ENCODE results near the gene PHLDB3. TPM values are rescaled to one million over a fixed set of nuclear protein-coding genes. Genes with fewer than 3 reads are reported as not detected.

PHLDB3 gene
- polyA plus RNA-seq, 1 of the 3 experiments (the other 2 are of a cell fraction): 15.6 TPM

DNA sequence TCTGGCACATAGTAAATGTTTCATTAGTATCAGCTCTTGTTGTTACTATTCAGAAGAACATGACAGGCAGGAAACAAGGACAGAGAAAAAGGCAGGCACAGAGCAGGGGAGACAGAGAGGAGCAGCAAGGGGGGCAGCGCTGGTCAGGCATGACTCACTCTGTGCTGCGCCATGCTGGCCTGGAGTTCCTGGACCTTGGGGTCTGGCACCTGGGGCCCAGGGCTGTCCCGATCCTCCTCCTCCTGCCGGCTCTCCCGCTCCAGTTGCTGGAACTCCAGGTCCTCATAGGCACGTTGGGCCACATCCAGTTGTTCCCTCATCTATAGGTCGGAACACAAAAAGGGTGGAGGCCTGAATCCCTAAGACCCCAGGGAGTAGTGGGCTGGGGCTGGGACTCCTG, 7.6 kb downstream of the PHLDB3 start:
- TF ChIP-seq MXI1 (IDR thresholded peaks at IDR 0.05; ENCODE audit: low read depth, low read length): no peak
- TF ChIP-seq, protein P1, sequence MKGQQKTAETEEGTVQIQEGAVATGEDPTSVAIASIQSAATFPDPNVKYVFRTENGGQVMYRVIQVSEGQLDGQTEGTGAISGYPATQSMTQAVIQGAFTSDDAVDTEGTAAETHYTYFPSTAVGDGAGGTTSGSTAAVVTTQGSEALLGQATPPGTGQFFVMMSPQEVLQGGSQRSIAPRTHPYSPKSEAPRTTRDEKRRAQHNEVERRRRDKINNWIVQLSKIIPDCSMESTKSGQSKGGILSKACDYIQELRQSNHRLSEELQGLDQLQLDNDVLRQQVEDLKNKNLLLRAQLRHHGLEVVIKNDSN (IDR thresholded peaks at IDR 0.05; ENCODE audit: borderline replicate concordance, low read depth): no peak
- no peak for TF ChIP-seq RCOR1 (IDR thresholded peaks at IDR 0.05; ENCODE audit: low read length)
- TF ChIP-seq USF2 (IDR thresholded peaks at IDR 0.05; ENCODE audit: borderline replicate concordance, low read depth, low read length): no peak
- TF ChIP-seq GABPA (IDR thresholded peaks at IDR 0.05; ENCODE audit: low read depth): no peak
- TF ChIP-seq NFIC (IDR thresholded peaks at IDR 0.05; ENCODE audit: borderline replicate concordance): no peak
- no peak for TF ChIP-seq TAF1 (IDR thresholded peaks at IDR 0.05; ENCODE audit: borderline replicate concordance, low read depth, low read length)
- TF ChIP-seq RXRA (IDR thresholded peaks at IDR 0.05; ENCODE audit: borderline replicate concordance, low read depth): no peak
- TF ChIP-seq MEF2A (IDR thresholded peaks at IDR 0.05; ENCODE audit: borderline replicate concordance, low read depth): no peak

GRCh38 chr19:43495082-43495481, 9.5 kb downstream of the PHLDB3 start:
- Histone ChIP-seq H3F3A (replicated peaks; ENCODE audit: insufficient read depth) (no peaks in the 10 kb centered on the region), H3K4me2 (no peak overlapping the region), H3K79me2 (ENCODE audit: insufficient read depth) (no peaks in the 10 kb centered on the region), H3K9ac (no peak overlapping the region), H4K20me1 (ENCODE audit: insufficient read depth) (no peaks in the 10 kb centered on the region), H3K4me3 (ENCODE audit: low read depth in 2 of 2, low read length in 1 of 2) (no peak overlapping the region), H3K9me2 (no peaks in the 10 kb centered on the region), H2AFZ (ENCODE audit: low read depth) (no peak overlapping the region), H3K4me1 (ENCODE audit: control insufficient read depth in 1 of 2, insufficient read depth in 2 of 2, low read depth in 1 of 2, low read length in 1 of 2) (no peaks in the 10 kb centered on the region), H3K36me3 (replicated peaks in 1 of 2; ENCODE audit: control insufficient read depth in 1 of 2, insufficient read depth in 2 of 2, low read length in 1 of 2) (peaks cover 0 to 4% of the 10 kb centered on the region in 2 experiments), H3K9me3 (no peaks in the 10 kb centered on the region), H3K27ac (ENCODE audit: low read depth in 2 of 2, low read length in 1 of 2) (no peak overlapping the region), H3K27me3 (ENCODE audit: insufficient read depth) (no peaks in the 10 kb centered on the region)
- no peak for TF ChIP-seq NFIC (IDR thresholded peaks at IDR 0.05; ENCODE audit: borderline replicate concordance)
- TF ChIP-seq EZH2phosphoT487 (IDR thresholded peaks at IDR 0.05; ENCODE audit: borderline replicate concordance, low read depth): no peak
- TF ChIP-seq, protein P2, sequence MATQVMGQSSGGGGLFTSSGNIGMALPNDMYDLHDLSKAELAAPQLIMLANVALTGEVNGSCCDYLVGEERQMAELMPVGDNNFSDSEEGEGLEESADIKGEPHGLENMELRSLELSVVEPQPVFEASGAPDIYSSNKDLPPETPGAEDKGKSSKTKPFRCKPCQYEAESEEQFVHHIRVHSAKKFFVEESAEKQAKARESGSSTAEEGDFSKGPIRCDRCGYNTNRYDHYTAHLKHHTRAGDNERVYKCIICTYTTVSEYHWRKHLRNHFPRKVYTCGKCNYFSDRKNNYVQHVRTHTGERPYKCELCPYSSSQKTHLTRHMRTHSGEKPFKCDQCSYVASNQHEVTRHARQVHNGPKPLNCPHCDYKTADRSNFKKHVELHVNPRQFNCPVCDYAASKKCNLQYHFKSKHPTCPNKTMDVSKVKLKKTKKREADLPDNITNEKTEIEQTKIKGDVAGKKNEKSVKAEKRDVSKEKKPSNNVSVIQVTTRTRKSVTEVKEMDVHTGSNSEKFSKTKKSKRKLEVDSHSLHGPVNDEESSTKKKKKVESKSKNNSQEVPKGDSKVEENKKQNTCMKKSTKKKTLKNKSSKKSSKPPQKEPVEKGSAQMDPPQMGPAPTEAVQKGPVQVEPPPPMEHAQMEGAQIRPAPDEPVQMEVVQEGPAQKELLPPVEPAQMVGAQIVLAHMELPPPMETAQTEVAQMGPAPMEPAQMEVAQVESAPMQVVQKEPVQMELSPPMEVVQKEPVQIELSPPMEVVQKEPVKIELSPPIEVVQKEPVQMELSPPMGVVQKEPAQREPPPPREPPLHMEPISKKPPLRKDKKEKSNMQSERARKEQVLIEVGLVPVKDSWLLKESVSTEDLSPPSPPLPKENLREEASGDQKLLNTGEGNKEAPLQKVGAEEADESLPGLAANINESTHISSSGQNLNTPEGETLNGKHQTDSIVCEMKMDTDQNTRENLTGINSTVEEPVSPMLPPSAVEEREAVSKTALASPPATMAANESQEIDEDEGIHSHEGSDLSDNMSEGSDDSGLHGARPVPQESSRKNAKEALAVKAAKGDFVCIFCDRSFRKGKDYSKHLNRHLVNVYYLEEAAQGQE (IDR thresholded peaks at IDR 0.05; ENCODE audit: low read depth, low read length): no peak
- TF ChIP-seq NRF1 (IDR thresholded peaks at IDR 0.05; ENCODE audit: low read depth, low read length): no peak
- no peak for TF ChIP-seq POLR2AphosphoS5 (IDR thresholded peaks at IDR 0.05; ENCODE audit: low read depth, low read length)
- TF ChIP-seq, protein P1 (IDR thresholded peaks at IDR 0.05; ENCODE audit: borderline replicate concordance, low read depth): no peak
- TF ChIP-seq, protein P3, sequence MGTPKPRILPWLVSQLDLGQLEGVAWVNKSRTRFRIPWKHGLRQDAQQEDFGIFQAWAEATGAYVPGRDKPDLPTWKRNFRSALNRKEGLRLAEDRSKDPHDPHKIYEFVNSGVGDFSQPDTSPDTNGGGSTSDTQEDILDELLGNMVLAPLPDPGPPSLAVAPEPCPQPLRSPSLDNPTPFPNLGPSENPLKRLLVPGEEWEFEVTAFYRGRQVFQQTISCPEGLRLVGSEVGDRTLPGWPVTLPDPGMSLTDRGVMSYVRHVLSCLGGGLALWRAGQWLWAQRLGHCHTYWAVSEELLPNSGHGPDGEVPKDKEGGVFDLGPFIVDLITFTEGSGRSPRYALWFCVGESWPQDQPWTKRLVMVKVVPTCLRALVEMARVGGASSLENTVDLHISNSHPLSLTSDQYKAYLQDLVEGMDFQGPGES (IDR thresholded peaks at IDR 0.05; ENCODE audit: low read depth, low read length): no peak
- no peak for TF ChIP-seq ELF1 (IDR thresholded peaks at IDR 0.05)
- no peak for TF ChIP-seq GABPA (IDR thresholded peaks at IDR 0.05; ENCODE audit: low read depth)
- TF ChIP-seq SMC3 (IDR thresholded peaks at IDR 0.05; ENCODE audit: low read depth, low read length): no peak
- TF ChIP-seq TAF1 (IDR thresholded peaks at IDR 0.05; ENCODE audit: borderline replicate concordance, low read depth, low read length): no peak
- 86% methylated on average over 7 of the region's 8 CpGs for WGBS (ENCODE audit: low lambda C conversion rate)
- DNase-seq: no peak
- ChIA-PET POLR2A (no interaction called here), CTCF (interaction anchor here (1.5 to 2.6 kb wide), 3 partner anchors 9 to 48 kb away, joined by 3 to 15 read pairs (median 12); no protein-coding TSS in a partner anchor)

More for the DNA sequence above, 7.6 kb downstream of the PHLDB3 start:
- H3K4me1 ChIP-seq (ENCODE audit: control insufficient read depth in 1 of 2, insufficient read depth in 2 of 2, low read depth in 1 of 2, low read length in 1 of 2): no peaks in the 10 kb centered on the region; a peak in 1 of 4 replicates
- no peaks in the 10 kb centered on the region for H4K20me1 ChIP-seq (ENCODE audit: insufficient read depth)
- H3K36me3 ChIP-seq (replicated peaks in 1 of 2; ENCODE audit: control insufficient read depth in 1 of 2, insufficient read depth in 2 of 2, low read length in 1 of 2): peaks cover 0 to 4% of the 10 kb centered on the region in 2 experiments
- H2AFZ ChIP-seq (ENCODE audit: low read depth): no peak overlapping the region
- no peak overlapping the region for H3K4me2 ChIP-seq
- CTCF ChIA-PET: interaction anchor here (0.9 to 2.6 kb wide), 3 partner anchors 22 to 50 kb away, joined by 3 to 15 read pairs (median 8); partner anchors contain the start of gene LYPD3
- no peaks in the 10 kb centered on the region for H3K9me2 ChIP-seq
- POLR2A ChIA-PET: no interaction called here
- no peak overlapping the region for H3K9ac ChIP-seq
- H3K9me3 ChIP-seq: no peaks in the 10 kb centered on the region
- H3F3A ChIP-seq (replicated peaks; ENCODE audit: insufficient read depth): no peaks in the 10 kb centered on the region
- H3K79me2 ChIP-seq (ENCODE audit: insufficient read depth): no peaks in the 10 kb centered on the region
- 86% methylated on average over 6 of the region's 7 CpGs for WGBS (ENCODE audit: low lambda C conversion rate)
- no peaks in the 10 kb centered on the region for H3K27me3 ChIP-seq (ENCODE audit: insufficient read depth)
- no peak overlapping the region for H3K27ac ChIP-seq (ENCODE audit: low read depth in 2 of 2, low read length in 1 of 2)
- no peak for DNase-seq
- no peak overlapping the region for H3K4me3 ChIP-seq (ENCODE audit: low read depth in 2 of 2, low read length in 1 of 2)

Measured in SK-N-SH (cell line).